ENCODE data around the gene ATP8A2. TPM values are rescaled to one million over a fixed set of nuclear protein-coding genes. Genes with fewer than 3 reads are reported as not detected.
A peak's percentile ranks its signal among the peaks of the same experiment; 100 is the strongest.

ATP8A2 gene
- total RNA-seq, 4 donors from 2014 or later: 0.13 to 0.24 (median 0.20) TPM

GRCh38 chr13:26012995-26013394, 641.2 kb downstream of the ATP8A2 start:
- TF ChIP-seq, protein P1, sequence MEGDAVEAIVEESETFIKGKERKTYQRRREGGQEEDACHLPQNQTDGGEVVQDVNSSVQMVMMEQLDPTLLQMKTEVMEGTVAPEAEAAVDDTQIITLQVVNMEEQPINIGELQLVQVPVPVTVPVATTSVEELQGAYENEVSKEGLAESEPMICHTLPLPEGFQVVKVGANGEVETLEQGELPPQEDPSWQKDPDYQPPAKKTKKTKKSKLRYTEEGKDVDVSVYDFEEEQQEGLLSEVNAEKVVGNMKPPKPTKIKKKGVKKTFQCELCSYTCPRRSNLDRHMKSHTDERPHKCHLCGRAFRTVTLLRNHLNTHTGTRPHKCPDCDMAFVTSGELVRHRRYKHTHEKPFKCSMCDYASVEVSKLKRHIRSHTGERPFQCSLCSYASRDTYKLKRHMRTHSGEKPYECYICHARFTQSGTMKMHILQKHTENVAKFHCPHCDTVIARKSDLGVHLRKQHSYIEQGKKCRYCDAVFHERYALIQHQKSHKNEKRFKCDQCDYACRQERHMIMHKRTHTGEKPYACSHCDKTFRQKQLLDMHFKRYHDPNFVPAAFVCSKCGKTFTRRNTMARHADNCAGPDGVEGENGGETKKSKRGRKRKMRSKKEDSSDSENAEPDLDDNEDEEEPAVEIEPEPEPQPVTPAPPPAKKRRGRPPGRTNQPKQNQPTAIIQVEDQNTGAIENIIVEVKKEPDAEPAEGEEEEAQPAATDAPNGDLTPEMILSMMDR (IDR thresholded peaks at IDR 0.05): no peak
- TF ChIP-seq POLR2AphosphoS5 (IDR thresholded peaks at IDR 0.05) (no peak), POLR2A (IDR thresholded peaks at IDR 0.05) (no peak), EP300 (IDR thresholded peaks at IDR 0.05) (no peak)
- DNase-seq (ENCODE audit: low spot score in 2 of 2): no peak
- no peaks in the 10 kb centered on the region for H3K36me3 ChIP-seq
- peaks cover 20% of the 10 kb centered on the region for H3K4me1 ChIP-seq
- H3K9me3 ChIP-seq: no peaks in the 10 kb centered on the region
- H3K27me3 ChIP-seq: peaks cover 14% of the 10 kb centered on the region
- WGBS: 70% methylated on average over 9 of the region's 9 CpGs
- H3K4me3 ChIP-seq: peak overlapping the region; percentile 40
- no peak overlapping the region for H3K27ac ChIP-seq

- DNase-seq (ENCODE audit: low spot score in 2 of 2): no peak
- no peaks in the 10 kb centered on the region for H3K36me3 ChIP-seq
- WGBS: 75% methylated on average over 10 of the region's 10 CpGs
- H3K27me3 ChIP-seq: peaks cover 14% of the 10 kb centered on the region
- no peaks in the 10 kb centered on the region for H3K9me3 ChIP-seq
- H3K4me1 ChIP-seq: peaks cover 26% of the 10 kb centered on the region
- TF ChIP-seq POLR2AphosphoS5 (IDR thresholded peaks at IDR 0.05): no peak
- TF ChIP-seq POLR2A (IDR thresholded peaks at IDR 0.05): no peak
- TF ChIP-seq EP300 (IDR thresholded peaks at IDR 0.05): no peak
- TF ChIP-seq, protein P1 (IDR thresholded peaks at IDR 0.05): no peak
- no peak overlapping the region for H3K27ac ChIP-seq
- no peak overlapping the region for H3K4me3 ChIP-seq
Observed at GRCh38 chr13:26015271-26016125, 643.7 kb downstream of the ATP8A2 start.

DNA sequence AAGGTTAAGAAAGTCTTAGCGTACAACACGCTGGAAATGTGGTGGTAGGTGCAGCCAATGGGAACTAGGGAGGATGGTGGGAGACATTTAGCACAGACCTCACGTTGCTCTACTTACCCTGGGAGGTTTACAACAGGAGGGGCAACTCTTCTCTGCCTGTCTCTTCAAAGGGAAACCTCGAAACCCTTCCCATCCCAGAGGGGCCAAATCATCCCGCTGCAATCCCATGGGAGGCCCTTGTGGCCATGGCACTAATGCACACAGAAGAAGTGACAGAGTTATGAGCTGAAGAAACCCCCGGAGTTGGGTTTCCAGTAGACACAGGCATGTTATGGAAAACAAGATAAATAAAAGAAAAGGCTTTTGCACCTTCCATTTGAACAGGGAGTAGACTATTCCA, 644.4 kb downstream of the ATP8A2 start:
- DNase-seq (ENCODE audit: low spot score in 2 of 2): no peak
- Histone ChIP-seq H3K4me3 (no peak overlapping the region), H3K36me3 (no peaks in the 10 kb centered on the region), H3K9me3 (no peaks in the 10 kb centered on the region), H3K4me1 (peaks cover 26% of the 10 kb centered on the region), H3K27me3 (peaks cover 14% of the 10 kb centered on the region), H3K27ac (no peak overlapping the region)
- TF ChIP-seq POLR2A (IDR thresholded peaks at IDR 0.05): no peak
- no peak for TF ChIP-seq EP300 (IDR thresholded peaks at IDR 0.05)
- TF ChIP-seq POLR2AphosphoS5 (IDR thresholded peaks at IDR 0.05): no peak
- TF ChIP-seq, protein P1 (IDR thresholded peaks at IDR 0.05): no peak
- 94% methylated on average over 6 of the region's 6 CpGs for WGBS

DNA sequence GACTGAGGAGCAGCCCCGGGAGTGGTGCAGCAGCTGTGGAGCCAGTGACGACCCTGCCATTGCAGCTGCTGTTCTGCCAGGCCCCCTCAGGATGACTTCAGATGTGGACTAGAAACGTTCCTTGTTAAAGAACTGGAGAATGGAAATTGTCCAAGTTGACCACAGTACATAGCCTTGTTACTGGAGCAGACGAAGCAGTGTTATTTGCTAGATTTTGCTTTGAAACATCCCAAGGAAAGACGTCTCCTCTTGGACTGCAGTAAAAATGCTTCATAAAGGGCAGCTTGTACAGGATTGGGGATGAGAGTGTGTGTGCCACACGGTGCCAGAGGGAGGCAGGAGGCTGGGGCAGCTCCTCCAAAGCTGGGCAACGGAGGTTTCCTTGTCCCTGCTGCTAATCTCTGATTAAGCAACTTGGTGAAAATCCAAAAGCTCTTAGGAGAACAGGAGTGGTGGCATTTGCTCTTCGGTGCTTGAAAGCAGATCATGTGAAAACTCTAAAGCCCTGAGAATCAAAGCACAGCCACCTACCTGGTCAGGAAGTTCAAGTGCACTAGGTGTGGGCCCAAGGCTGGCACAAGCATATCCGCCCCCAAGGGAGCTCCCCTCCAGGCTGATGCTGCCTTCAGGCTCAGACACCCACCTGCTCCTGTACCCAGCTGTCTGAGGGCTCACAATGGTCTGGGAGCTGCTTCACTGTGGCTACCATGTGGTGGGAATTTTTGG, 645.6 kb downstream of the ATP8A2 start:
- no peak overlapping the region for H3K4me3 ChIP-seq
- peaks cover 11% of the 10 kb centered on the region for H3K27me3 ChIP-seq
- WGBS: 65% methylated on average over 7 of the region's 9 CpGs
- no peaks in the 10 kb centered on the region for H3K9me3 ChIP-seq
- H3K4me1 ChIP-seq: peaks cover 33% of the 10 kb centered on the region
- TF ChIP-seq, protein P1 (IDR thresholded peaks at IDR 0.05): no peak
- TF ChIP-seq POLR2A (IDR thresholded peaks at IDR 0.05) (no peak), POLR2AphosphoS5 (IDR thresholded peaks at IDR 0.05) (no peak), EP300 (IDR thresholded peaks at IDR 0.05) (no peak)
- no peak overlapping the region for H3K27ac ChIP-seq
- DNase-seq (ENCODE audit: low spot score in 2 of 2): no peak
- no peaks in the 10 kb centered on the region for H3K36me3 ChIP-seq
